ENCODE data around the gene CPVL. TPM values are rescaled to one million over a fixed set of nuclear protein-coding genes. Genes with fewer than 3 reads are reported as not detected.

CPVL gene
- total and polyA plus RNA-seq, 2 experiments from 2014 or later, result 30.6 to 95.2 TPM

DNA sequence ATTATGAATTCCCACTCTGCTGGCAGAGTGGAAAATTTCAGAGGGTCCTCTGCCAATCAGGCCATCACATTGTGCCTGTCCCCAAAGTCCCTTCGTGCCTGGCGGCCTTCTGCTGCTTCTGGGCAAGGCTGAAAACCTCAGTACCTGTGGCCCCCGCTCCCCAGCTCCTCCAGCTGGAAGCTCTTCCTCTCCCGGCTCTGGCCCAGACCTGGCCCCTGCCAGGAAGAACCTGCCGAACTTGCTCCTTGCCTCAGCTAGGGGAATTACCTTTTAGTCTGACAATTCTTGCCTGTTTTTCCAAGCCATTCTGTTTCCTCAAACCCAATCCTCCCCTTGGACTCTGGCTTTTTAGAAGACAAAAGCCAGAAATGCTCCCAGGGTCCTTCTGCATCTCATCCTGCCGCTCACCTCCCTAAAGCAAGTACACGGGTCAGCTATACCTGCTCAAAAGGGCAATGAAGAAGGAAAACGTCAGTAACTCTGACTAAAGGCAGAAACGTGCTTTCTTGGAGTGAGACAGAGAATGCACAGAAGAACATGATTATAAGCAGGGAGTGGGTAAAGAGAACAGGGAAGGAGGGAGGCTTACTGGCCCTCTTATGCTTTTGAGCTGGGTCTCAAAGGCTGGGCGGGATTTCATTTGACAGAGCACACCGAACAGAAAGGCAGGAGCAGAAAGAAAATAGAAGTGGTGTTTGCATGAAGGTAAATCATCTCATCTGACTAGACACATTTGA lies 160.1 kb downstream of the CPVL start:
- Histone ChIP-seq H3K27me3 (no peaks in the 10 kb centered on the region), H3K36me3 (no peaks in the 10 kb centered on the region), H3K4me1 (ENCODE audit: low read depth) (no peaks in the 10 kb centered on the region), H3K4me3 (no peak overlapping the region), H3K9me3 (ENCODE audit: low read depth) (no peaks in the 10 kb centered on the region), H3K27ac (peak overlapping the region; percentile 38)
- TF ChIP-seq, protein P1, sequence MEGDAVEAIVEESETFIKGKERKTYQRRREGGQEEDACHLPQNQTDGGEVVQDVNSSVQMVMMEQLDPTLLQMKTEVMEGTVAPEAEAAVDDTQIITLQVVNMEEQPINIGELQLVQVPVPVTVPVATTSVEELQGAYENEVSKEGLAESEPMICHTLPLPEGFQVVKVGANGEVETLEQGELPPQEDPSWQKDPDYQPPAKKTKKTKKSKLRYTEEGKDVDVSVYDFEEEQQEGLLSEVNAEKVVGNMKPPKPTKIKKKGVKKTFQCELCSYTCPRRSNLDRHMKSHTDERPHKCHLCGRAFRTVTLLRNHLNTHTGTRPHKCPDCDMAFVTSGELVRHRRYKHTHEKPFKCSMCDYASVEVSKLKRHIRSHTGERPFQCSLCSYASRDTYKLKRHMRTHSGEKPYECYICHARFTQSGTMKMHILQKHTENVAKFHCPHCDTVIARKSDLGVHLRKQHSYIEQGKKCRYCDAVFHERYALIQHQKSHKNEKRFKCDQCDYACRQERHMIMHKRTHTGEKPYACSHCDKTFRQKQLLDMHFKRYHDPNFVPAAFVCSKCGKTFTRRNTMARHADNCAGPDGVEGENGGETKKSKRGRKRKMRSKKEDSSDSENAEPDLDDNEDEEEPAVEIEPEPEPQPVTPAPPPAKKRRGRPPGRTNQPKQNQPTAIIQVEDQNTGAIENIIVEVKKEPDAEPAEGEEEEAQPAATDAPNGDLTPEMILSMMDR (IDR thresholded peaks at IDR 0.05; ENCODE audit: low read depth, low read length), result no peak
- DNase-seq (ENCODE audit: low read depth in 1 of 2, low spot score in 1 of 2), result no peak

DNA sequence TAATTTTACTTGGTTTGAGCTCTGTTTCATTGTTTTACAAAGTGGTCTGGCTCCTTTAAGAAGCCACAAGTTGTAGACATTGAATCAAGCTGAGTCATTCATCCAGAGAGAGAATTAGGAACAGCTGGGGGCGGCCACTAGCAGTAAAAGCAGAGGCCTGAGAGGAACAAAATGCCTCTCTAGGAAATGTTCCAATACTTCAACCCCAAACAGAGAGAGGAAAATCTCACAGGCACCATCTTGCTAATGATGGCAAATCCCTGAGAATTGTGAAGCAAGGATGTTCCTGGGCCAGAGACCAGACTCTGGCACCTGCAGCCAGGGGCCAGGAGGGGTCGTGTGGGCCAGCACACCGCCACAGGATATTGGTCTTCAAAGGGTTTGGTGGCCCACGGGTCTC lies 161.7 kb downstream of the CPVL start:
- peak in 1 of 2 donors; percentile 91 for DNase-seq (ENCODE audit: low read depth in 1 of 2, low spot score in 1 of 2)
- TF ChIP-seq, protein P1 (IDR thresholded peaks at IDR 0.05; ENCODE audit: low read depth, low read length), result no peak

DNA sequence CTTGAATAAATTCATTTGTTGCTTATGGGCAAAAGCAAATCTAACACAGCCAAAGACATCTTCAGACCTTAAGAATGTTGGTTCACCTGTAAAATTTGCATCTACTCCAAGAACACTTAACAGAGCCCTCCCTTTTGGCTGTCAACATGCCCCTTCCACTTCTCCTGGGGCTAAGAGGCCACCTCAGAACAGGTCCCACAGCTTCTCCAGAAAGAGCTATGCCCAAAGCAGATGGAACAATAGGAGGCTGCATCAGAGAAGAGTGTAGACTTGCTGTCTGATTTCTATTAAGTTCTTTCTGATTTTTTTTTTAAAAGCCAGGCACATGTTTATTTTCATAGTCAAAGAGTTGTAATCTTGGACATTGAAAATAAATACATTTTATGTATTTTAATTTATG lies 162.1 kb downstream of the CPVL start:
- no peaks in the 10 kb centered on the region for H3K36me3 ChIP-seq
- no peaks in the 10 kb centered on the region for H3K27me3 ChIP-seq
- TF ChIP-seq, protein P1 (IDR thresholded peaks at IDR 0.05; ENCODE audit: low read depth, low read length), result no peak
- H3K4me1 ChIP-seq (ENCODE audit: low read depth), result no peaks in the 10 kb centered on the region
- DNase-seq (ENCODE audit: low read depth in 1 of 2, low spot score in 1 of 2), result no peak
- no peak overlapping the region for H3K27ac ChIP-seq
- H3K4me3 ChIP-seq, result no peak overlapping the region
- H3K9me3 ChIP-seq (ENCODE audit: low read depth), result no peaks in the 10 kb centered on the region

More for the DNA sequence above, 161.7 kb downstream of the CPVL start:
- H3K27me3 ChIP-seq, result no peaks in the 10 kb centered on the region
- H3K36me3 ChIP-seq, result no peaks in the 10 kb centered on the region
- no peaks in the 10 kb centered on the region for H3K9me3 ChIP-seq (ENCODE audit: low read depth)
- H3K4me1 ChIP-seq (ENCODE audit: low read depth), result no peaks in the 10 kb centered on the region
- no peak overlapping the region for H3K27ac ChIP-seq
- H3K4me3 ChIP-seq, result no peak overlapping the region

DNA sequence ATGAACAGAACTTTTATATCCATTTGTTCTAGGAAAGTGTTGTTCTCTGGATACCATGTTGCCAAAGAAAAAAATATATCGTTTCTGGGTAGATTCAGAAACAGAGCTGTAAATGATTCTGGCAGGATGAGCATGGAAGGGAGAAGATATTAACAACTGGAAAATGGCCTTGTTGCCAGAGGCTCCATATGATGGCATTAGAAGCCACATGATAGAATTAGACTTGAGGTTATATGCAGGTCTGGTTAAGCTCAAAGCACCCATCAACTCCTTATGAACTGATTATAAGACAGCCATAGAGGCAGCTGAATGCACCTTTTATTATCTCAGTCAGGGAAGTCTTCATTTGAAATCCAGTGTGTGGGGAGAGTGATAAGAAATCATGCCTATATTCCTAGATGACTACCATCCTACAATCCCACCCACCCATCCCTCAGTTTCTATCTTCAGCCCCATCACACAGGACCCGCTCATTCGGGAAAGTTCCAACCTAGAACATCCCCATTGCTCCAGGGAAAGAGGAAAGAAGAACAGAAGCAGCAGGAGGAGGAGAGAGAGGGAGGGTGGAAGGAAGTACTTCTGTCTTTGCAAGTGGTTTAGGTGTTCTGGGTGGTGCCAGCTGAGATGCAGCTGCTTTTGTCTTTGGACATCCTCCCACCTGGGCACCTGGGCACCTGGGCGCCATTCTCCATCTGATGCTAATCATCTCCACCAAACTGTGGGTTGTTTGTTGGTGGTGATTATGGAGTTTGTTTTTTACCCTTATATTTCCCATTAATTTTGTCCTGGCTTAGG lies 162.7 kb downstream of the CPVL start:
- Histone ChIP-seq H3K27ac (no peak overlapping the region), H3K4me3 (no peak overlapping the region), H3K9me3 (ENCODE audit: low read depth) (no peaks in the 10 kb centered on the region), H3K27me3 (no peaks in the 10 kb centered on the region), H3K4me1 (ENCODE audit: low read depth) (no peaks in the 10 kb centered on the region), H3K36me3 (no peaks in the 10 kb centered on the region)
- TF ChIP-seq, protein P1 (IDR thresholded peaks at IDR 0.05; ENCODE audit: low read depth, low read length), result no peak
- DNase-seq (ENCODE audit: low read depth in 1 of 2, low spot score in 1 of 2), result no peak

DNA sequence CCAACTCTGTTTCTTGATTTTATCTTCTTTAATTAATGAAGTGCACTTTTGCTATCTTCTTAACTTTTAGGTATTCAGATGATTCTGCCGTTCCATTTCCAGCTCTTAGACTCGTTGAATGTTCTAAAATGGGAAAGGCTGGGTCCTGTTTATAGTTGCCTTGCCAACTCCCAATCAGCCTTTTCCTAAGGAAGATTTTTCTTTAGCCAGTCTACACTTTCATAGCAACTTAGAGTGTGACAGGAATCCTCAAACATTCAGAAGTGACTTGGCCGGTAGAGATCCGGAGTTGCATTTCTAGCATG lies 165.2 kb downstream of the CPVL start:
- Histone ChIP-seq H3K9me3 (ENCODE audit: low read depth) (no peaks in the 10 kb centered on the region), H3K36me3 (no peaks in the 10 kb centered on the region), H3K4me3 (no peak overlapping the region), H3K27me3 (no peaks in the 10 kb centered on the region), H3K4me1 (ENCODE audit: low read depth) (no peaks in the 10 kb centered on the region), H3K27ac (no peak overlapping the region)
- TF ChIP-seq, protein P1 (IDR thresholded peaks at IDR 0.05; ENCODE audit: low read depth, low read length), result no peak
- no peak for DNase-seq (ENCODE audit: low read depth in 1 of 2, low spot score in 1 of 2)

All from cardiac muscle cell (in vitro differentiated cells and primary cell).